ENCODE data around the gene GULP1.

GRCh38 chr2:188378371-188378950 lies 86.8 kb downstream of the GULP1 start:
- TF ChIP-seq POLR2A (IDR thresholded peaks at IDR 0.05) (no peak), CTCF (IDR thresholded peaks at IDR 0.05) (no peak)
